ENCODE data around the gene PDF.
A peak's percentile ranks its signal among the peaks of the same experiment; 100 is the strongest.
"Not testable (repeated sequence)": the region's sequence is repeated elsewhere in the genome, so short reads cannot be mapped to it uniquely, and the experiment has no call there.

Gene PDF
- 0.34 to 4.8 (median 0.97) reads per million in 17 experiments for total RNA-seq

- DNase-seq = peak; percentile 92 to 97 (median 96)
Measured at GRCh38 chr16:69330286-69331109, at the start of gene PDF. Gene PDF (minus strand): TSS chr16:69330588. CDS start chr16:69330570, 18 bp downstream.

- DNase-seq = no peak
Measured at GRCh38 chr16:69378760-69379159, 48.4 kb upstream of the PDF start.

- no peak for DNase-seq
Measured at GRCh38 chr16:69378036-69378435, 47.6 kb upstream of the PDF start.

- DNase-seq = no peak
Measured at GRCh38 chr16:69376393-69377059, 46.1 kb upstream of the PDF start.

- DNase-seq = no peak
Measured at GRCh38 chr16:69373019-69373418, 42.6 kb upstream of the PDF start.

- no peak for DNase-seq
Measured at GRCh38 chr16:69371564-69371963, 41.2 kb upstream of the PDF start.

- DNase-seq = no peak
Measured at GRCh38 chr16:69368866-69369265, 38.5 kb upstream of the PDF start.

- no peak for DNase-seq
Measured at GRCh38 chr16:69367980-69368379, 37.6 kb upstream of the PDF start.

- no peak for DNase-seq
Measured at GRCh38 chr16:69366431-69366830, 36.0 kb upstream of the PDF start.

- no peak for DNase-seq
Measured at GRCh38 chr16:69365901-69366300, 35.5 kb upstream of the PDF start.

- DNase-seq = no peak
Measured at GRCh38 chr16:69364088-69364487, 33.7 kb upstream of the PDF start.

GRCh38 chr16:69363281-69363717, 32.9 kb upstream of the PDF start:
- no peak for DNase-seq

GRCh38 chr16:69360070-69360469, 29.7 kb upstream of the PDF start:
- not testable (repeated sequence) for DNase-seq

GRCh38 chr16:69351309-69352027, 21.1 kb upstream of the PDF start, which contains the start of gene TMED6:
Gene TMED6 (minus strand): TSS chr16:69351786. CDS start chr16:69351753, 33 bp downstream.
- DNase-seq = no peak

GRCh38 chr16:69350536-69351133, 20.2 kb upstream of the PDF start:
- DNase-seq = no peak

GRCh38 chr16:69349536-69349935, 19.1 kb upstream of the PDF start:
- no peak for DNase-seq

GRCh38 chr16:69348222-69348621, 17.8 kb upstream of the PDF start:
- DNase-seq = no peak

- peak in 2 of 4 experiments; percentile 23 to 29 for DNase-seq
Measured at GRCh38 chr16:69346683-69347082, 16.3 kb upstream of the PDF start.

- peak; percentile 23 to 76 (median 46) for DNase-seq
Measured at GRCh38 chr16:69345923-69346322, 15.5 kb upstream of the PDF start.

- no peak for DNase-seq
Measured at GRCh38 chr16:69344171-69344570, 13.8 kb upstream of the PDF start.

- DNase-seq = no peak
Measured at GRCh38 chr16:69340095-69340644, 9.8 kb upstream of the PDF start.

Data from suppressor macrophage (primary cell).